Fibroblast of lung (primary cell): ENCODE measurements around the gene CDK2.

Experiments used
- EZH2 ChIP-seq: IDR thresholded peaks from 2 replicates; pipeline ENCODE4 v1.5.1; 2012; ENCODE audit warnings: low read length, control low read depth, mild to moderate bottlenecking; ENCODE audit errors: missing control alignments
- TF ChIP-seq, protein P1 (sequence below), 2 donors: IDR thresholded peaks in 1 of 2; conservative IDR thresholded peaks in 1 of 2; 1 replicate in 1 of 2; 2 replicates in 1 of 2; pipeline ENCODE4 v1.5.1; 2011 to 2012; ENCODE audit warnings: low read length in 2 of 2, control low read depth in 1 of 2, inconsistent platforms in 1 of 2, low read depth in 1 of 2, mild to moderate bottlenecking in 1 of 2

DNA sequence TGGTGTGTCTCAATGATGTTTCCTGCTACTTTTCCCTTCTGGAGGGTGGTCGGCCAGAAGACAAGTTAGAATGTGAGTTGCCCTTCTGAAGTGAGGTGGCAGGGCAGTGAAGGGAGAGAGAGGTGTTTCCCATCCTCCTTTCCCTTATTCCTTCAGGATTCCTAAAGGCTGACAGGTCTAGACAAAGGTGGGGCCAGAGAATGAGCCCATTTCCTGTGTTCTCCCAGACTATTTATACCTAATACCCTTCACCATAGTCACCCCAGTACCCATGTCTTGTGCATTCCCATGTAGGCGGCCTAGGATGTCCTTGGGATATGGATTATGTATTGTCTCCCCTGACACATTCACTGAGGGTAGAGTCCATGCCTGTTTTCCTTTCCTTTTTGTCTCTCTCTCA is 28.6 kb upstream of the CDK2 start:
- TF ChIP-seq, protein P1, sequence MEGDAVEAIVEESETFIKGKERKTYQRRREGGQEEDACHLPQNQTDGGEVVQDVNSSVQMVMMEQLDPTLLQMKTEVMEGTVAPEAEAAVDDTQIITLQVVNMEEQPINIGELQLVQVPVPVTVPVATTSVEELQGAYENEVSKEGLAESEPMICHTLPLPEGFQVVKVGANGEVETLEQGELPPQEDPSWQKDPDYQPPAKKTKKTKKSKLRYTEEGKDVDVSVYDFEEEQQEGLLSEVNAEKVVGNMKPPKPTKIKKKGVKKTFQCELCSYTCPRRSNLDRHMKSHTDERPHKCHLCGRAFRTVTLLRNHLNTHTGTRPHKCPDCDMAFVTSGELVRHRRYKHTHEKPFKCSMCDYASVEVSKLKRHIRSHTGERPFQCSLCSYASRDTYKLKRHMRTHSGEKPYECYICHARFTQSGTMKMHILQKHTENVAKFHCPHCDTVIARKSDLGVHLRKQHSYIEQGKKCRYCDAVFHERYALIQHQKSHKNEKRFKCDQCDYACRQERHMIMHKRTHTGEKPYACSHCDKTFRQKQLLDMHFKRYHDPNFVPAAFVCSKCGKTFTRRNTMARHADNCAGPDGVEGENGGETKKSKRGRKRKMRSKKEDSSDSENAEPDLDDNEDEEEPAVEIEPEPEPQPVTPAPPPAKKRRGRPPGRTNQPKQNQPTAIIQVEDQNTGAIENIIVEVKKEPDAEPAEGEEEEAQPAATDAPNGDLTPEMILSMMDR (conservative IDR thresholded peaks at IDR 0.05 in 1 of 2, IDR thresholded peaks at IDR 0.05 in 1 of 2; ENCODE audit: low read depth in 1 of 2, low read length in 2 of 2) = no peak
- TF ChIP-seq EZH2 = no peak
